Measurements from ENCODE around the gene PTPN2. TPM values are rescaled to one million over a fixed set of nuclear protein-coding genes. Genes with fewer than 3 reads are reported as not detected.

PTPN2 gene
- total and polyA plus RNA-seq, 2 of the 4 experiments (the other 2 are of a cell fraction): 13.2 to 30.6 TPM

GRCh38 chr18:12838178-12838634 is 45.8 kb downstream of the PTPN2 start:
- Histone ChIP-seq H2BK120ac (ENCODE audit: low read depth, low read length) (peak overlapping the region; percentile 69; the same call in 1 of the 2 replicates), H2BK5ac (ENCODE audit: low read depth, low read length, poor library complexity, severe bottlenecking) (peak overlapping the region; percentile 96), H3K9me3 (ENCODE audit: control insufficient read depth, insufficient read depth, low read length) (no peaks in the 10 kb centered on the region), H3K14ac (replicated peaks; ENCODE audit: low read depth, low read length) (peak overlapping the region; percentile 30; the same call in 1 of the 2 replicates), H3K18ac (ENCODE audit: low read depth, low read length) (peak overlapping the region; percentile 96), H3K4ac (ENCODE audit: low read depth, low read length) (peak overlapping the region; percentile 81), H4K5ac (ENCODE audit: low read depth, low read length) (peak overlapping the region; percentile 92), H3K4me2 (ENCODE audit: low read depth, low read length) (peak overlapping the region; percentile 65), H3K4me3 (ENCODE audit: insufficient read depth, low read depth, low read length) (no peak overlapping the region; the same call in 1 of the 2 replicates), H4K20me1 (ENCODE audit: insufficient read depth, low read length) (no peaks in the 10 kb centered on the region), H3K9ac (ENCODE audit: low read depth, low read length) (peak overlapping the region; percentile 57), H3K27ac (ENCODE audit: insufficient read depth, low read length) (peak overlapping the region; percentile 93), H3K56ac (ENCODE audit: extremely low read depth, insufficient read depth, low read length) (peak overlapping the region; percentile 18; the same call in 1 of the 2 replicates), H3K23ac (ENCODE audit: low read depth, low read length) (peak overlapping the region; percentile 2), H3K4me1 (ENCODE audit: control insufficient read depth, insufficient read depth, low read length) (peaks cover 15% of the 10 kb centered on the region), H3K27me3 (ENCODE audit: control insufficient read depth, insufficient read depth, low read length) (no peaks in the 10 kb centered on the region), H4K8ac (ENCODE audit: low read depth in 2 of 2, low read length in 2 of 2) (peak overlapping the region; percentile 53 to 81), H2AFZ (replicated peaks; ENCODE audit: low read length, poor library complexity) (peak overlapping the region; percentile 16), H3K79me1 (ENCODE audit: low read depth in 1 of 2, low read length in 2 of 2) (peaks cover 18 to 38% of the 10 kb centered on the region in 2 experiments), H3K36me3 (ENCODE audit: control insufficient read depth, insufficient read depth, low read length) (peaks cover 2% of the 10 kb centered on the region; the same call in 1 of the 2 replicates), H2AK5ac (ENCODE audit: low read depth, low read length) (0 out of 2 replicates have a peak overlapping the region, but pooled peaks have one; percentile 10), H2BK20ac (ENCODE audit: low read depth, low read length) (peak overlapping the region; percentile 66; the same call in 1 of the 2 replicates), H3K9me1 (ENCODE audit: insufficient read depth, low read length) (peaks cover 8% of the 10 kb centered on the region), H4K91ac (ENCODE audit: insufficient read depth, low read depth, low read length) (peak overlapping the region; percentile 55), H2BK15ac (ENCODE audit: low read depth, low read length) (peak overlapping the region; percentile 23; the same call in 2 of the 3 replicates), H2AK9ac (replicated peaks; ENCODE audit: low read depth, low read length, poor library complexity) (peak overlapping the region; percentile 42)
- DNase-seq (peak; percentile 90), ATAC-seq (ENCODE audit: low read depth) (peak; percentile 88)
- dilution Hi-C loops (cut with HindIII; ENCODE audit: low sequenced_read_pairs, unreplicated experiment): no loop called here
- in situ Hi-C loops (cut with MboI; ENCODE audit: low sequenced_read_pairs): no loop called here
- CTCF ChIA-PET: no interaction called here
- intact Hi-C loops (cut with micrococcal nuclease): loop anchor here (2.0 kb wide), 1 partner anchor 45 kb away; no protein-coding TSS in a partner anchor
- POLR2A ChIA-PET (ENCODE audit: unreplicated experiment): no interaction called here
- BruUV-seq (replicated peaks): no TSS peak
- no CpG with 5 or more reads among the region's 4 CpGs for WGBS, 2 experiments (ENCODE audit: extremely low coverage in 2 of 2, insufficient read length in 1 of 2)
- TF ChIP-seq MAZ (IDR thresholded peaks at IDR 0.05; ENCODE audit: borderline replicate concordance, low read depth, low read length) (0 out of 2 replicates have a peak, but pooled peaks have one; percentile 16), RAD21 (IDR thresholded peaks at IDR 0.05; ENCODE audit: low read length) (no peak), CHD1 (IDR thresholded peaks at IDR 0.05; ENCODE audit: low read depth, low read length) (no peak), ELK1 (IDR thresholded peaks at IDR 0.05; ENCODE audit: borderline replicate concordance, low read depth, low read length) (no peak), CEBPB (IDR thresholded peaks at IDR 0.05; ENCODE audit: low read depth, low read length) (peak; percentile 100), FOS (IDR thresholded peaks at IDR 0.05; ENCODE audit: low read depth, low read length) (peak; percentile 47; the same call in 1 of the 2 replicates), CTCF (conservative IDR thresholded peaks at IDR 0.05; ENCODE audit: low read depth, low read length) (0 out of 2 replicates have a peak, but pooled peaks have one; percentile 8), NFE2L2 (IDR thresholded peaks at IDR 0.05; ENCODE audit: low read depth, low read length) (no peak), MAFK (IDR thresholded peaks at IDR 0.05; ENCODE audit: low read depth, low read length) (no peak; the same call in 1 of the 2 replicates), RCOR1 (IDR thresholded peaks at IDR 0.05; ENCODE audit: insufficient replicate concordance, low read length) (no peak), MXI1 (IDR thresholded peaks at IDR 0.05; ENCODE audit: borderline replicate concordance, low read depth, low read length) (peak; percentile 67; the same call in 1 of the 2 replicates), USF2 (IDR thresholded peaks at IDR 0.05; ENCODE audit: low read depth, low read length) (no peak), RFX5 (IDR thresholded peaks at IDR 0.05; ENCODE audit: low read depth, low read length) (peak; percentile 28; the same call in 1 of the 2 replicates), SMC3 (IDR thresholded peaks at IDR 0.05; ENCODE audit: low read depth, low read length) (no peak)
